NCI-H2196 (cell line): ENCODE results near the gene SCPEP1.
"Not testable (repeated sequence)": the region's sequence is repeated elsewhere in the genome, so short reads cannot be mapped to it uniquely, and the experiment has no call there.

Experiments
- DNase-seq: peaks from one replicate; lab custom pipeline; 2025; ENCODE audit not compliant: unreplicated experiment; lab: John Stamatoyannopoulos, UW

Gene SCPEP1

GRCh38 chr17:56977673-56978395 lies at the start of gene SCPEP1:
SCPEP1 (plus strand) TSS chr17:56978131; CDS start chr17:56978160, 29 bp downstream.
- peak; percentile 68 for DNase-seq

GRCh38 chr17:56928586-56928985 lies 49.3 kb upstream of the SCPEP1 start:
- no peak for DNase-seq

- DNase-seq: no peak
Measured at GRCh38 chr17:56929362-56929969, 48.5 kb upstream of the SCPEP1 start.

GRCh38 chr17:56930739-56931337 lies 47.1 kb upstream of the SCPEP1 start:
- no peak for DNase-seq

GRCh38 chr17:56933151-56933745 lies 44.7 kb upstream of the SCPEP1 start:
- DNase-seq: no peak

- no peak for DNase-seq
Measured at GRCh38 chr17:56933868-56934267, 44.1 kb upstream of the SCPEP1 start.

- DNase-seq: no peak
Measured at GRCh38 chr17:56934280-56934679, 43.7 kb upstream of the SCPEP1 start.

GRCh38 chr17:56935461-56935860 lies 42.5 kb upstream of the SCPEP1 start:
- DNase-seq: no peak

GRCh38 chr17:56936697-56937322 lies 41.1 kb upstream of the SCPEP1 start:
- DNase-seq: no peak

- DNase-seq: no peak
Measured at GRCh38 chr17:56937687-56938086, 40.2 kb upstream of the SCPEP1 start.

- DNase-seq: not testable (repeated sequence)
Measured at GRCh38 chr17:56938206-56938605, 39.7 kb upstream of the SCPEP1 start.

GRCh38 chr17:56939869-56940484 lies 38.0 kb upstream of the SCPEP1 start:
- DNase-seq: peak; percentile 42

- no peak for DNase-seq
Measured at GRCh38 chr17:56943505-56944125, 34.3 kb upstream of the SCPEP1 start.

GRCh38 chr17:56945938-56946505 lies 31.9 kb upstream of the SCPEP1 start:
- no peak for DNase-seq

GRCh38 chr17:56947741-56948140 lies 30.2 kb upstream of the SCPEP1 start:
- DNase-seq: no peak

GRCh38 chr17:56948491-56948890 lies 29.4 kb upstream of the SCPEP1 start:
- DNase-seq: no peak

- DNase-seq: no peak
Measured at GRCh38 chr17:56949595-56949994, 28.3 kb upstream of the SCPEP1 start.

- no peak for DNase-seq
Measured at GRCh38 chr17:56956992-56957391, 20.9 kb upstream of the SCPEP1 start.

- DNase-seq: peak; percentile 96
Measured at GRCh38 chr17:56960596-56961538, 17.1 kb upstream of the SCPEP1 start, which contains the start of gene COIL. COIL (minus strand) TSS chr17:56961050; CDS start chr17:56961019, 31 bp downstream.
